HT1080 (cell line): ENCODE data around the gene DENND1B. TPM values are rescaled to one million over a fixed set of nuclear protein-coding genes. Genes with fewer than 3 reads are reported as not detected.
A peak's percentile ranks its signal among the peaks of the same experiment; 100 is the strongest.

ENCODE experiments used
- DNase-seq: peaks from one replicate; pipeline ENCODE4 v3.0.0-alpha.2; 2015; ENCODE audit warnings: low read depth
- small RNA-seq: library from RNA; depleted of rRNA; stranded (forward); fragments of <200 nt; gene quantifications from one replicate; pipeline ENCODE3, GENCODE V24; 2014
- total RNA-seq: library from RNA; depleted of rRNA; stranded (reverse); fragments of >200 nt; shearing (Covaris generic); gene quantifications from 2 replicates; pipeline ENCODE4 v1.2.3, GENCODE V29; 2014; rRNA removed

The DENND1B gene
- total RNA-seq, 1 experiment from 2014 or later = 3.8 TPM

DNA sequence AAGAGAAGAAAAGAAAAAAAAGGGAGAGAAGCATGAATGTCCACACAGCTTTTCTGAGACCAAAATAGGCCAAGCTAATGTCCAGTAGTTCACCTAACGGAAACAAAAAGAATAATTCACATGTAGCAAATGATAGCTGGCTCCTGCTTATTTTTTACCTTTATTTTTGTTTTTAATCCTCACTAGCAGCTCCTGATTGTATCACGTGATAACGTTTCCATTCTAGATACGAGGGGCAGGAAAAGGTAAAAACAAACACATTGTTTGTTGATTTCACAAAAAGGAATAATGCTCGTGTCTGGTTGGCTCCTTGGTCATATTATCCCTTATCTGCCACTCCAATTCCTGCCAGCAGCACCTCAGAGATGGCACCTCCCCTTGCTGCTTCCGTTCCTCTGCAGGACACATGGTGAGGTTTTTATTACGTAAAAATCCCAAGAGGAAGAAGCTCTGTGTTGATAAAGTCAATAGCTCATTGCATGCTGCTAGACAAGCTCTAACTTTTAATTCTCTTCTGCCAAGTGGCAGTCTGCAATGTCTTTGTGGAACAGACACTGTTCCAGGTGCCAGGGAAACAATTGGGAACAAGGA, 305.6 kb downstream of the DENND1B start:
- DNase-seq = no peak

DNA sequence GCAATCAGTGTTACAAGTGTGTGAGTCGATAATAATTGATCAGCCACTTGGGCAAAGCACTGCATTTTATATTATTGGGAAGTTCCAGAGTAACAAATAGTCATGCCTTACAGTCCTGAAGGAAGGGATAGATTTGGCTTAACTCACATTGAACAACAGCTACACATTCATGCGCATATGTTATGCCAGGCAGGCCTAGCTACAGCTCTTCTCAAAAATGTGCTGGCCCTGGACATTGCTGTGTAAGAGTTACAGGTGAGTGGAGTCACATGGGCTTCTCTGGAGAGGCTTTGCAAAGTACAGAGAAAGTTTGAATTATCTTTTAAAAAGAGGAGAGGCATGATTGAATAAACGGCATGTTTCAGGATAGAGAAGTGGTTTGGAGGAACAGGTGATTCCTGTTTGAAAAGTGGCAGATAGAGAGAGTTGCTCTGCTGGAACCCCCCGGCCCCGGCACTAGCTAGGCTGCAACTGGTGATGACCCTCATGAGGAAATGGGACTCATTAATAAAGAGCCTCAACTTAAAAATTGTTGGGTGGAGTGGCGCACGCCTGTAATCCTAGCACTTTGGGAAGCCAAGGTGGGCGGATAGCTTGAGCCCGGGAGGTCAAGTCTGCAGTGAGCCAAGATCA, 306.6 kb downstream of the DENND1B start:
- DNase-seq = no peak

DNA sequence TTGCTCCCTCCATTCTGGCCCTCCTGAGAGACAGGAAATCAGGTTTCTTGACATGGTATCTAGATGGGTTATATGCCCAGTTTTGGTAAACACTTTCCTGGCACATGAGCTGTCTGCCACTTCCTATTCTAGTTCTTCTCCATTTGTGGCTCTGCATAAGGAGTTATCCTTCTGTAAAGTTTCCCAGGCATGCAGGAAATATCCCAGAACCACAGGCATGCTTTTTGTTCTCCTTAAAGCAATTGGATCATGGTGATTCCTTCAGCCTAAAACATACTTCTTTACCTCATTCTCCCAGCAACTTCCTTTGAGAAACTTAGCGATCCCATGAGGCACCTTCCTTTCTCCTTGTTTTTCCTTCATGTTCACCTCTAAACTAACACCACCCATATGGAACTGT, 307.4 kb downstream of the DENND1B start:
- DNase-seq = peak; percentile 67

DNA sequence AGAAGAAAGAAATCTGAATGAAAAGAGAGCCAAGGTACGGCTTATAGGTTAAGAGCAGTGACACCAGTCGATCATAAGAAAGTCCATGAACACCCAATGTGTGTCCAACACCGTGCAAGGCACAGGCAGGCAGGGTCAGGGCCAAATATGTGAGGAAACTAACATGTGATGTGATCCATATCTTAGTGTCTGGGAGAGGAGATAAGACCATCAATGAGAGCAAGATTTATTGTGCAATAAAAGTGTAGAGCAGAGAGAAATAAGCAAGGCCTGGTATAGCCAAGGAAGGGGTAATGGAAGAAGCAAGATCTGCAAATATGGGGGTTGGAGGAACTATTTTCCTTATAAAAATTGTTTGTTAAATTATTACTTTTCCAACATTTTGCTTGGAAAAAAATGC, 308.5 kb downstream of the DENND1B start:
- DNase-seq = no peak

DNA sequence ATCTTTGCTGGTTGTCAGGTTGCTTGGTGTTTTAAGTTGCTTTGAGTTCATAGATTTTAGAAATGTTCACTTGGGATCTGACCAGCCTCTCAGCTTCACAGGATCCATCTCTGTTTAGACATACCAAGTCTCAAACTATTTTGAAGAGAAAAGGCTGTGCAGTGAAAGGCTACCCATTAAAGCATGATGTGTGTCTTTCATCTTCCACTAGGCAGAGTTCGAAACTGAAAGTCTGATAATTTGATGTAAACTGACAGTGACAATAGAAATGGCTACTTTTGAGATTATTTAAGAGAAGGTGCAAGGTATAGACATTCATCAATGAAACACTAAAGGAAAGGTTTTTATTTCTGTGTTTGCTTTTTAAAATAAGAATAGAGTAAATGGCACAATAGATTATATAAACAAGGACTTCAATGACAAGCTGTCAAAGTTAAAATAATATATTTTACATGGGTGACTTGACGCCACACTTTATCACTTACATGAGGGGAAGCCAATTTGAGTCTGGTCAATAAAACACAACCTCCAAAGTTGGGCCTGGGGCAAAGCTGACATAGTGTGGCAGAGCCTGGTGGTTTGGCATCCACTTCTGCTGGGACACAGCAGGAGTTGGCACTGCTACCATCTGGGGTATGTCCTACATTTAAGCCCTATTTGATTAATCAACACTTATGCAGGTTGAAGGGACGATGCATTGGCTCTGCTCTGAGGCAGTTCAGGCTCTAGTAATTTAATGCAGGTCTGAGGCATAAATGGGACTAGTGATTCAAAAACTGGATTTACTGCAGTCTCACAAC, 309.6 kb downstream of the DENND1B start:
- no peak for DNase-seq

DNA sequence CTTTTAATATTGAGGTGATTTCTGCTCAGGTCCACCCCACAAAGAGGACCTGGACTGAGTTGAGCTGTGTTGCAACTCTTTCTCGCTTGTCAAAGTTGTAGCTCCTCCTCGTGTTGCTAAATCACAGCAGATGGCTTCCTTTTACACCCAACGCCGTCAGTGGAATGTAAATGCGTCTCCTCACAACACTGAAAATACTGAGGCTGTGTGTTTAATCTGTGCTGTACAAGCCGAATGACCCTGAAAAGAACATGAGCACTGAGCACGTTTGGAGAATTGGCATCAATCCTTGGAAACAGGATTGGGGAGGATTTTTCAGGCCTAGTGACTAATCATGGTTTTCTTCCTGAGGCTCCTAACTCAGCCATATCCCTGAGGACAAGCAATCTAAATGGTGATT, 311.2 kb downstream of the DENND1B start:
- peak; percentile 9 for DNase-seq

DNA sequence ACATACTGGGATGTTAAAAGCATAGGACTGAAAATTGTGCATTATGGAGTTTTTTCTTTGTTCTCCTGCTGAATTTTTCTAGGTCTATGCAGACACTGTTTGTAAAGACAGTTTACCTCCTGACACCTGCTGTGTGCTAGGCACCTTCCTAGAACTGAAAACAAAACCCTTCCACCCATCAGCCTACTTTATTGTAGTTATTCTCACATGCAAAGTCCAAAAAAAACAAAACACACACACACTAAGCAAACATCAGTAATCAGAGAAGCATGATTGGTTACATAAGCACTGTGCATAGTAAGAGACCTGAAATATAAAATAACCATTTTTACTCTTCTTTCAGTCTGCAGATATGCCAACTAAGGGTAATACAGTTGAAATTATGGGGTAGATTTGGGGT, 312.1 kb downstream of the DENND1B start:
- DNase-seq = no peak

DNA sequence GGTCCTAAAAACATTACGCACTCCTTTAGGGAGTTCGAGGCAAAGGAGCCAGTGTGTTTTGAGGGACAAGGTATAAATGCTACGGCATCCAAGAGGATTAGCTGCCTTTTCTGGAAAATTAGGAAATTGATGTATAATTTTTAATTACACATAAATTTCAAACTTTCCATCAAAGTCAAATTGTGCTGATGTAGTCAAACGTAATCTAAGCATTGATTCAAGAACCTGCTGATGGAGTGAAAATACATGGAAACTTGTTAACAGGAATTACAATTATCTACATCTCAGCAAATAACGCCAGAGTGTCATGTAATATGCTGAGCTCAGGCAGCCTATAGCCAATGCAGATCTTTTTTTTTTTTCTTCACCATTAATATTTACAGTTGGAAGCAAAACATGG, 312.7 kb downstream of the DENND1B start:
- DNase-seq = no peak

Small RNAs within 50 kb of the gene (small RNA-seq; reads per million reads assigned to genes)
- not detected for gene RF00019

Other genes starting within 250 kb of the DENND1B start
- 10.1 and 10.9 TPM in 2 replicates for gene C1orf53, start 127.2 kb upstream of the DENND1B start, total RNA-seq
- 0.37 and 1.1 TPM in 2 replicates for gene LHX9, start 141.9 kb upstream of the DENND1B start, total RNA-seq